HG03108 (cell line): ENCODE measurements around the gene ATP8B3.
A peak's percentile ranks its signal among the peaks of the same experiment; 100 is the strongest.

ENCODE experiments used
- ATAC-seq: cut with Tn5 transposase; IDR thresholded peaks from one replicate; pipeline ENCODE4 v1.9.1; 2021; ENCODE audit warnings: moderate library complexity; ENCODE audit not compliant: unreplicated experiment

ATP8B3 gene, protein sequence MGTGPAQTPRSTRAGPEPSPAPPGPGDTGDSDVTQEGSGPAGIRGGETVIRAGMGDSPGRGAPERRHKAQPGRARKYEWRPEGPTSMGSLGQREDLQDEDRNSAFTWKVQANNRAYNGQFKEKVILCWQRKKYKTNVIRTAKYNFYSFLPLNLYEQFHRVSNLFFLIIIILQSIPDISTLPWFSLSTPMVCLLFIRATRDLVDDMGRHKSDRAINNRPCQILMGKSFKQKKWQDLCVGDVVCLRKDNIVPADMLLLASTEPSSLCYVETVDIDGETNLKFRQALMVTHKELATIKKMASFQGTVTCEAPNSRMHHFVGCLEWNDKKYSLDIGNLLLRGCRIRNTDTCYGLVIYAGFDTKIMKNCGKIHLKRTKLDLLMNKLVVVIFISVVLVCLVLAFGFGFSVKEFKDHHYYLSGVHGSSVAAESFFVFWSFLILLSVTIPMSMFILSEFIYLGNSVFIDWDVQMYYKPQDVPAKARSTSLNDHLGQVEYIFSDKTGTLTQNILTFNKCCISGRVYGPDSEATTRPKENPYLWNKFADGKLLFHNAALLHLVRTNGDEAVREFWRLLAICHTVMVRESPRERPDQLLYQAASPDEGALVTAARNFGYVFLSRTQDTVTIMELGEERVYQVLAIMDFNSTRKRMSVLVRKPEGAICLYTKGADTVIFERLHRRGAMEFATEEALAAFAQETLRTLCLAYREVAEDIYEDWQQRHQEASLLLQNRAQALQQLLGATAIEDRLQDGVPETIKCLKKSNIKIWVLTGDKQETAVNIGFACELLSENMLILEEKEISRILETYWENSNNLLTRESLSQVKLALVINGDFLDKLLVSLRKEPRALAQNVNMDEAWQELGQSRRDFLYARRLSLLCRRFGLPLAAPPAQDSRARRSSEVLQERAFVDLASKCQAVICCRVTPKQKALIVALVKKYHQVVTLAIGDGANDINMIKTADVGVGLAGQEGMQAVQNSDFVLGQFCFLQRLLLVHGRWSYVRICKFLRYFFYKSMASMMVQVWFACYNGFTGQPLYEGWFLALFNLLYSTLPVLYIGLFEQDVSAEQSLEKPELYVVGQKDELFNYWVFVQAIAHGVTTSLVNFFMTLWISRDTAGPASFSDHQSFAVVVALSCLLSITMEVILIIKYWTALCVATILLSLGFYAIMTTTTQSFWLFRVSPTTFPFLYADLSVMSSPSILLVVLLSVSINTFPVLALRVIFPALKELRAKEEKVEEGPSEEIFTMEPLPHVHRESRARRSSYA (N-terminal part only)

GRCh38 chr19:1811942-1812425 lies at the start of gene ATP8B3:
Gene ATP8B3 (minus strand): TSS chr19:1812276. CDS start chr19:1811736, 540 bp downstream.
- ATAC-seq: no peak

GRCh38 chr19:1861599-1862031 lies 49.5 kb upstream of the ATP8B3 start:
- no peak for ATAC-seq

DNA sequence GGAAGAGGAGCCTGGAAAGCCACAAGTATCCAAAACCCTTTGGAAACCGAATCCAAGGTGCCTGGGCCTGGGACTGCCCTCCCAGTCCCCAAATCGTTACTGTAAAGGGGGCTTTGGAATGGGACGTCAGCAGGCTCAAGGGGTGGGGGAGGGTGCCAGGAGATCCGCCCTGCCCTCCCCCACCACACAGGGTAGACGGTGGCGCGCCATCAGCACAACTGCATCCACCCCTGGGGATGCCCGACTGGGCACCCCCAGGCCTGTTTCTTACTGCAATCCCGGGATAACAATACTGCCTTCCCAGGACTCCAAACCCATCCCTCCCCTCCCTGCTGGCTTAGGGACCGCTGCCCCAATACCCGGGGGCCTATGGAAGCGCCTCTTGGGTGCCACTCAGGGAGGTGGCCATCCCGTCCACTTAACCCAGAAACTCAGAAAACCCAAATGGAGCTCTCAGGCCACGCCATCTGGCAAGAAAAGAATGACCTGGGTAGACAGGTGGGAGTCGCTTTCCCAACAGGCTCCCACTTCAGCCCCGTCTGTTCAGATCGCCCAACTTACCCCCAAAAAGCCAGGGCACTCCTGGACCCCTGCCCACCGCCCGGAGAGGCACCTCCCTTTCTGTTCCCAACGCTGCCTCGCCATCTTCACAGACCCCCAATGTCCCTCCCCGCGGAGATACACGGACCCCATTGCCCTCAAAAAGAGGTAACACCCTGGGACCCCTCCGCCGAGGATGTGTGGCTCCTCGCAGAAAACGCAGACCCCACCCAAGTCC lies 48.9 kb upstream of the ATP8B3 start:
- no peak for ATAC-seq

- no peak for ATAC-seq
Observed at GRCh38 chr19:1860042-1860775, 48.1 kb upstream of the ATP8B3 start.

- no peak for ATAC-seq
Observed at GRCh38 chr19:1859331-1859781, 47.3 kb upstream of the ATP8B3 start.

DNA sequence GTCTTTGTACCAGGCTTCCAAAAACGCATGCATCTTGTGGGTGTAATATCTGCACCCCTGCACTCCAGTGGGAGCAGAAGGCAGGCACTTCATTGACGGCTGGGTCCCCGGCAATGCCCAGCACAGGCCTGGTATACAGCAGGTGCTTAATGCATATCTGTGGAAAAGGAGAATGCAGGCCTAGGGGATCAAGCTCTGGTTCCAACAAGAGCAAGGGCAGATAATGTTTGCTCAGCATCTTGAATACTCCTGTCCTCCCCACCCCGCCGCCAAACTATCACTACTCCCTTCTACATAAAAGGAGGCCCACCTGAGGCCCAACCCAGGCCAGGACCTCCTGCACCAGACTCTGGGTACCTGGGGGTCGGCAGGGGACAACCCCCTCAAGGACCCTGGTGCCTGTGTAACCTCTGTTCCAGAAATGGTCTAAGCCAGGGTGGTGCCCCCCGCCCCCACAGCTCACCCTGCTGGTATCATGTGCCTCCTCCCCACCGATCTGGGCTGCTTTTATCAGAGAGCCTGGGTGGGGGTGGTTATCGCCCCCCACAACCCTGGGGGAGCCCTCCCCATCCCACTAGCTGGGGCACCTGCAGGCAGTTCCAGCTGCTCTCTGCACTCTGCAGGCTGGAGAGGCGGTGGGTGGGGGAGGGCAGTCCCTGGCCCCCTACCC lies 46.5 kb upstream of the ATP8B3 start:
- no peak for ATAC-seq

DNA sequence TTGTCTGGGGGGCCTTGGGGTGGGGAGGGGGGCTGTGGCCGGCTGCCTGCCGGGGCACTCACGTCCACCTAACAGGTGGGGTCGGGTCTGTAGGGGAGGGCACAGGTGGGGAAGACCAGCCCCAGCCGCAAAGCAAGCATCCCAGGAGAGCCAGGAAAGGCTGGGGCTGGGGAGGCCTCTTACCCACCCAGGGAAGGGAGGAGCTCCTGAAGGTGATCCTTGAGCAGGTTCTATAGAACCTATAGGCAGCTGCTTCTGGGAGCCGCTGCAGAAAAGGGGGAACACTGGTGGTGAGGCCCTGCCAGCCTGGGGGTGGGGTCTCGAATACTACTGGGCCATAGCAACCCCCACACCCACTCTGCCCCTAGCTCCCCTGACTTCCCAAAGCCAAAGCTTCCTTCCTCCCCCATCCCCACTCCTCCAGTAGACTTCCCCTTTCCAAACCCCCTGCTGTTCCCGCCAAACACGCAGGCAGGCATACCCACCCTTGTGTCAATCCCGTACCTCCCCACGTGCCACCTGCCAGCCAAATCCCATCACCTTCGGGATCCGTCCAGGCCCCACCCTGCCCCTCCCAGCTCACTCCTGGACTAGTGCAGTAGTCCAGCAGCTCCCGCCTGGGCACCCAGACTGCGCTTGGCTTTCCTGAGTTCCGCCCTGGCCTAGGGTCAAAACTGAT lies 45.7 kb upstream of the ATP8B3 start:
- ATAC-seq: no peak

DNA sequence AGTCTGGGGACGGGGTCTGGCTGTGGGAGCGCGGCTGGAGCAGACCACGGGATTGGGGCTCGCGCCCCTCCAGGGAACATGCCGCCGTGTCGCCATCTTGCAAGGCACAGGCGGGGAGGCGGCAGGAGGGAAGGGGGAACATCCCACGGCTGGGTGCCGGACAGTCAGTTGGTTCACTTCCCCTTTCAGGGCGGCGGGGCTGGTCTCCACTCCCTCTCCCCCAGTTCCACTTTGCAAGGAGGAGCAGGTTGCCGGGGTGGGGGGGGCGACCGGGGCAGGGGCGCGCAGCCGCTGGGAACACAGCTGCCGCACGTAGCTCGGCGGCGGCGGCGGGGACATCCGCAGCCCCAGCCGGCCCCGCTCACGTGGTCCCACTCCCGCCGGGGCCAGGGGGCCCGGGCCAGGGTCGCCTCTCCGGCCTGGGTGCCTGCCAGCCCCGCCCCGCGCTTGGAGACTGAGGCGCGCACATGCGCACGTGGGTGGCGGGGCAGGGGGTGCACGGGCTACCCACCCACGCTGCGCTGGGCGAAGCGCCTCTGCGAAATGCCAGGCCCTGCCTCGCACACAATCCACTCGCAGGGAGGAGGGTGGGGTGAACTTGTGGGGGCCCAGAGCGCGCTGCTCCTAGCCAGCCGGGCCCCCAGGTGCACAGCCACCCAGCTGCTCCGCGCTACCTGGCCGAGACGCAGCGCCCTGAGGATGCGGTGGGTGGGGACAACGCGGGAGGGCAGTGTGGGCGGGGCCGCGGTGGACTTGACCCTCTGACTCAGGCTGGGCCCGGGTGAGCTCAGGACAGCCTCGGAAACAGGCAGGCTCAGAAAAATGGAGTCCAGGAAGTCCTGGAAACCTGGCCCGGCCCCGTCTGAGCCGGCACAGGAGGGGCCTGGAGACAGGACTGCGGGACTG lies 44.9 kb upstream of the ATP8B3 start:
- no peak for ATAC-seq

DNA sequence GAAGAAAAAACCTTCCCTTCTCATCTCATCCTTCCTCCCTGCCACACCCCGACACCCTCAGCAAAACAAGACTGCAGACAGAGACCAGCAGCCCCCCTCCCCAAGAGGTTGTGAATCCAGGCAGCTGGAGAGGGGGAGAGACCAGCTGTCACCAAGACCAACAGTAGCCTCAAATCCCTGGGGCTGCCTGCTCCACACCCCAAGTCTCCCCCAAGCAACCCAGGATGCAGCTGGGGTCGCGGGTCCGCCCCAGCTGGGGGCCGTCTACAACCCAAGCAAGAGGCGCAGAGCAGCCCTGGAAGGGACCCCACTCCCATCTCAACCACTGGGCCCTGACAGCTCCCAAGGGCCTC lies 44.2 kb upstream of the ATP8B3 start:
- no peak for ATAC-seq

DNA sequence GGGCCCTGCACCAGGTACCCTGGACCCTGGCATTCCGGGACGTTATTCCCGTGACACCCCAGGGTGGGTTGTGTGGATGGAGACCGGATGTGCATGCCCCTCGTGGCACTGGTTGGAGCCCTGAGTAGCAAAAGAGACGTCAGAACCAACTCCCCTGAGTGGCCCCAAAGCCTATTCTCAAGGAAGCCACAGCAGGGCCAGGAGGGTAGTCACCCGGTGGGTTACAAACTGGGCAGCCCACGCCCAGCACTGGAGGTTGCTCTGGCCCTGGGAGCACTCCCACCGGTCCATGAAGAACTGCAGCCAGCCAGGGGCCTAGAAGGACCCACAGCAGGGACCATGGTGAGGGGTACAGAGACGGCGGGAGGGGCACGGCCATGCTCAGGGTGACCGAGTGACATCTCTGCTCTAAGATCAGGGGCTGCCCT lies 43.8 kb upstream of the ATP8B3 start:
- no peak for ATAC-seq

- peak; percentile 59 for ATAC-seq
Observed at GRCh38 chr19:1855040-1855827, 43.2 kb upstream of the ATP8B3 start.

- ATAC-seq: no peak
Observed at GRCh38 chr19:1854542-1855039, 42.5 kb upstream of the ATP8B3 start.

DNA sequence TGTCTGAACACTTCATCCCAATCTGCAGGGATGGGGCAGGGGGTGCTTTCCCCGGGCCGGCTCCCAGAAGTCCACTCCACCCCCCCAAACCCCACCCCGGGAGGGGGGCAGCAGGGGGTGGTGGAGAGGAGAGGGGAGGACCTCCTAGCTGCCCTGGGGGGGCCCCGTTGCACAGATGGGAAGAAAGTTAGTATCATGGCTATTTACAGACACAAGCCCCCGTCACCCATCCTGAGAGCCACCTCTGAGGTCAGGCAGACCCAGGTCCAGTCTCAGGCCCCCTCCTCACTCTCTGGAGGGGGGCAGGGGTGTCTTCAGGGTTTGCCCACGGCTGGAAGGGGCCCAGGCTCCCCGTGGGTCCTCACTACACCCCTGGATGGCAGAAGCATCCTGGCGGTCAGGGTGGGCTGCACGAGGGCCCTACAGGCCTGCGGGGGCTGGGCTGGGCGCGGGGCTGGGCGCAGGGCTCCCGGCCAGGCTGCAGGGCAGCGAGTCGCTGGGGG lies 42.0 kb upstream of the ATP8B3 start:
- ATAC-seq: no peak

GRCh38 chr19:1853295-1854038 lies 41.4 kb upstream of the ATP8B3 start:
- no peak for ATAC-seq

- ATAC-seq: no peak
Observed at GRCh38 chr19:1852581-1853128, 40.6 kb upstream of the ATP8B3 start.
